Testis (tissue), 3 donors: ENCODE measurements around the gene RNF182. TPM values are rescaled to one million over a fixed set of nuclear protein-coding genes. Genes with fewer than 3 reads are reported as not detected.

Experiments
- DNase-seq: peaks from one replicate; pipeline ENCODE4 v3.0.0-alpha.2; 2019
- H3K27ac ChIP-seq, 2 donors: fragments of 200-600 bp; sonication (generic); one replicate each; pipeline ENCODE4 v1.5.1; 2019
- H3K27me3 ChIP-seq: fragments of 200-600 bp; sonication (generic); one replicate; pipeline ENCODE4 v1.5.1; 2019
- H3K36me3 ChIP-seq: fragments of 200-600 bp; sonication (generic); one replicate; pipeline ENCODE4 v1.5.1; 2017; ENCODE audit warnings: low read depth; ENCODE audit errors: missing control alignments
- H3K4me1 ChIP-seq: fragments of 200-600 bp; sonication (generic); one replicate; pipeline ENCODE4 v1.5.1; 2019
- H3K4me3 ChIP-seq, 2 donors: fragments of 200-600 bp; sonication (generic); one replicate each; pipeline ENCODE4 v1.5.1; 2017 to 2019
- H3K9me3 ChIP-seq: fragments of 200-600 bp; sonication (generic); one replicate; pipeline ENCODE4 v1.5.1; 2017
- POLR2A ChIP-seq: fragments of 450-650 bp; IDR thresholded peaks from one replicate; pipeline ENCODE4 v1.6.1; 2017; ENCODE audit warnings: antibody characterized with exemption, mild to moderate bottlenecking, moderate library complexity
- WGBS, 2 donors: methylation state at CpG; one replicate each; pipeline ENCODE4 v1.1.5; 2018; 5-methylcytosine and 5-hydroxymethylcytosine counted together
- intact Hi-C: fragments of 100-400 bp; cut with DNase I; formaldehyde crosslinking; loops from one replicate; pipeline ENCODE4 v1.15.1; 2023; ENCODE audit warnings: low total_unique reads
- polyA plus RNA-seq: library from polyadenylated mRNA; stranded (reverse); fragments of 350-450 nt; fragmentation: Illumina TruSeq; extraction: RNeasy Lipid Tissue Mini Kit (QIAGEN cat#74804); gene quantifications from one replicate; pipeline ENCODE4 v1.2.3, GENCODE V29; 2014; ENCODE audit warnings: low read depth, low replicate concordance; ENCODE audit not compliant: insufficient read depth
- total RNA-seq, 2 donors: library from RNA; depleted of rRNA; stranded (reverse); fragments of >200 nt; gene quantifications; one replicate each; pipeline ENCODE4 v1.2.3, GENCODE V29; 2016
- TF ChIP-seq, protein P1 (sequence below), 3 experiments: fragments of 450-650 bp in 2 of 3; fragments of 200-600 bp in 1 of 3; sonication (generic) in 1 of 3; IDR thresholded peaks; one replicate each; pipeline ENCODE4 v1.5.1; 2016 to 2019; ENCODE audit warnings: antibody characterized with exemption in 3 of 3, mild to moderate bottlenecking in 2 of 3, moderate library complexity in 1 of 3

RNF182 gene
- total and polyA plus RNA-seq, 3 donors from 2014 or later: 5.8 to 7.2 (median 6.8) TPM

GRCh38 chr6:13988908-13989307 is 64.2 kb downstream of the RNF182 start:
- H3K27ac ChIP-seq: no peak overlapping the region
- no peak for TF ChIP-seq POLR2A
- TF ChIP-seq, protein P1, sequence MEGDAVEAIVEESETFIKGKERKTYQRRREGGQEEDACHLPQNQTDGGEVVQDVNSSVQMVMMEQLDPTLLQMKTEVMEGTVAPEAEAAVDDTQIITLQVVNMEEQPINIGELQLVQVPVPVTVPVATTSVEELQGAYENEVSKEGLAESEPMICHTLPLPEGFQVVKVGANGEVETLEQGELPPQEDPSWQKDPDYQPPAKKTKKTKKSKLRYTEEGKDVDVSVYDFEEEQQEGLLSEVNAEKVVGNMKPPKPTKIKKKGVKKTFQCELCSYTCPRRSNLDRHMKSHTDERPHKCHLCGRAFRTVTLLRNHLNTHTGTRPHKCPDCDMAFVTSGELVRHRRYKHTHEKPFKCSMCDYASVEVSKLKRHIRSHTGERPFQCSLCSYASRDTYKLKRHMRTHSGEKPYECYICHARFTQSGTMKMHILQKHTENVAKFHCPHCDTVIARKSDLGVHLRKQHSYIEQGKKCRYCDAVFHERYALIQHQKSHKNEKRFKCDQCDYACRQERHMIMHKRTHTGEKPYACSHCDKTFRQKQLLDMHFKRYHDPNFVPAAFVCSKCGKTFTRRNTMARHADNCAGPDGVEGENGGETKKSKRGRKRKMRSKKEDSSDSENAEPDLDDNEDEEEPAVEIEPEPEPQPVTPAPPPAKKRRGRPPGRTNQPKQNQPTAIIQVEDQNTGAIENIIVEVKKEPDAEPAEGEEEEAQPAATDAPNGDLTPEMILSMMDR (IDR thresholded peaks at IDR 0.05): no peak
- DNase-seq: no peak
- H3K36me3 ChIP-seq: no peaks in the 10 kb centered on the region
- intact Hi-C loops: no loop called here
- 56 to 66% methylated on average over 2 of the region's 2 CpGs for WGBS, 2 donors
- no peaks in the 10 kb centered on the region for H3K27me3 ChIP-seq
- no peaks in the 10 kb centered on the region for H3K9me3 ChIP-seq
- no peaks in the 10 kb centered on the region for H3K4me1 ChIP-seq
- no peak overlapping the region for H3K4me3 ChIP-seq

GRCh38 chr6:13989496-13990144 is 64.9 kb downstream of the RNF182 start:
- 63 to 68% methylated on average over 7 of the region's 7 CpGs for WGBS, 2 donors
- H3K36me3 ChIP-seq: no peaks in the 10 kb centered on the region
- DNase-seq: no peak
- no peak overlapping the region for H3K4me3 ChIP-seq
- no peaks in the 10 kb centered on the region for H3K9me3 ChIP-seq
- intact Hi-C loops: no loop called here
- H3K4me1 ChIP-seq: no peaks in the 10 kb centered on the region
- no peak overlapping the region for H3K27ac ChIP-seq
- TF ChIP-seq, protein P1 (IDR thresholded peaks at IDR 0.05): no peak
- TF ChIP-seq POLR2A: no peak
- H3K27me3 ChIP-seq: no peaks in the 10 kb centered on the region

- no peaks in the 10 kb centered on the region for H3K36me3 ChIP-seq
- WGBS, 2 donors: 83 to 84% methylated on average over 3 of the region's 3 CpGs
- H3K9me3 ChIP-seq: no peaks in the 10 kb centered on the region
- H3K4me3 ChIP-seq: no peak overlapping the region
- no peaks in the 10 kb centered on the region for H3K4me1 ChIP-seq
- intact Hi-C loops: no loop called here
- no peak overlapping the region for H3K27ac ChIP-seq
- no peak for TF ChIP-seq POLR2A
- TF ChIP-seq, protein P1 (IDR thresholded peaks at IDR 0.05): no peak
- no peaks in the 10 kb centered on the region for H3K27me3 ChIP-seq
- DNase-seq: no peak
These were observed 66.0 kb downstream of the RNF182 start for GRCh38 chr6:13990796-13991195.

GRCh38 chr6:13991393-13991792 is 66.6 kb downstream of the RNF182 start:
- no peak overlapping the region for H3K4me3 ChIP-seq
- no peaks in the 10 kb centered on the region for H3K36me3 ChIP-seq
- intact Hi-C loops: no loop called here
- H3K4me1 ChIP-seq: no peaks in the 10 kb centered on the region
- DNase-seq: no peak
- TF ChIP-seq POLR2A: no peak
- TF ChIP-seq, protein P1 (IDR thresholded peaks at IDR 0.05): no peak
- H3K27ac ChIP-seq: no peak overlapping the region
- H3K9me3 ChIP-seq: no peaks in the 10 kb centered on the region
- WGBS, 2 donors: 88 to 89% methylated on average over 6 of the region's 6 CpGs
- H3K27me3 ChIP-seq: no peaks in the 10 kb centered on the region

- intact Hi-C loops: no loop called here
- no peaks in the 10 kb centered on the region for H3K4me1 ChIP-seq
- 96 to 97% methylated on average over 5 of the region's 5 CpGs for WGBS, 2 donors
- H3K4me3 ChIP-seq: no peak overlapping the region
- no peak for DNase-seq
- no peaks in the 10 kb centered on the region for H3K36me3 ChIP-seq
- H3K9me3 ChIP-seq: no peaks in the 10 kb centered on the region
- H3K27ac ChIP-seq: no peak overlapping the region
- no peaks in the 10 kb centered on the region for H3K27me3 ChIP-seq
- no peak for TF ChIP-seq POLR2A
- TF ChIP-seq, protein P1 (IDR thresholded peaks at IDR 0.05): no peak
These were observed 67.8 kb downstream of the RNF182 start for GRCh38 chr6:13992417-13993055.
